ENCODE measurements around the gene NEUROG3. TPM values are rescaled to one million over a fixed set of nuclear protein-coding genes. Genes with fewer than 3 reads are reported as not detected.

Gene NEUROG3
- total RNA-seq, 1 experiment from 2014 or later = 2.4 TPM

DNA sequence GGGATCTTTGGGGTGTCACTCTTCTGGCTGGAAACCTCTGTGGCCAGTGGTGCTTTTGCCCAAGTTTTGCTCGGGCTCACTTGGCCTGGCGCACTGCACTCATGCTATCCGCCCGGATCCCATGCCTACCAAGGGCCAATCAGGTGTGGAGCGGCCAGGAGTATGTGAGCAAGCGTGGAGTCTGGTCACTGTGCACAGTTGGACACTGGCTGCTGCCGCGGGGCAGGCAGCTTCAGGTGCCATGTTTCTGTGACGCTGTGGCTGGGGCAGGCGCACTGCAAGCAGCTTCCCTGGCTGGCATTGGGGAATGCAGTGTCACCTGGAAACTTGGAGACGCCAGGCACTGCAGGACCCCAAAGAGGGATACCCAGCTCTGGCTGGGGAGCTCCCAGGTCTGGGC, 45.3 kb downstream of the NEUROG3 start:
- TF ChIP-seq ZNF263 (CRISPR knock-in tag; IDR thresholded peaks at IDR 0.05; ENCODE audit: low read depth) (no peak), ZNF219 (CRISPR knock-in tag; IDR thresholded peaks at IDR 0.05; ENCODE audit: borderline replicate concordance) (no peak), NR3C1 (CRISPR knock-in tag; conservative IDR thresholded peaks at IDR 0.05; ENCODE audit: low read depth) (no peak), ZNF121 (CRISPR knock-in tag; IDR thresholded peaks at IDR 0.05) (no peak), NR1H2 (CRISPR knock-in tag; IDR thresholded peaks at IDR 0.05) (no peak), GABPB1 (CRISPR knock-in tag; IDR thresholded peaks at IDR 0.05) (no peak), ZNF423 (CRISPR knock-in tag; IDR thresholded peaks at IDR 0.05) (no peak), ZNF138 (CRISPR knock-in tag; conservative IDR thresholded peaks at IDR 0.05) (no peak), ZNF416 (CRISPR knock-in tag; IDR thresholded peaks at IDR 0.05) (no peak)
- TF ChIP-seq, protein P1, sequence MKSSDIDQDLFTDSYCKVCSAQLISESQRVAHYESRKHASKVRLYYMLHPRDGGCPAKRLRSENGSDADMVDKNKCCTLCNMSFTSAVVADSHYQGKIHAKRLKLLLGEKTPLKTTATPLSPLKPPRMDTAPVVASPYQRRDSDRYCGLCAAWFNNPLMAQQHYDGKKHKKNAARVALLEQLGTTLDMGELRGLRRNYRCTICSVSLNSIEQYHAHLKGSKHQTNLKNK (CRISPR knock-in tag; IDR thresholded peaks at IDR 0.05) = no peak
- TF ChIP-seq, protein P2, sequence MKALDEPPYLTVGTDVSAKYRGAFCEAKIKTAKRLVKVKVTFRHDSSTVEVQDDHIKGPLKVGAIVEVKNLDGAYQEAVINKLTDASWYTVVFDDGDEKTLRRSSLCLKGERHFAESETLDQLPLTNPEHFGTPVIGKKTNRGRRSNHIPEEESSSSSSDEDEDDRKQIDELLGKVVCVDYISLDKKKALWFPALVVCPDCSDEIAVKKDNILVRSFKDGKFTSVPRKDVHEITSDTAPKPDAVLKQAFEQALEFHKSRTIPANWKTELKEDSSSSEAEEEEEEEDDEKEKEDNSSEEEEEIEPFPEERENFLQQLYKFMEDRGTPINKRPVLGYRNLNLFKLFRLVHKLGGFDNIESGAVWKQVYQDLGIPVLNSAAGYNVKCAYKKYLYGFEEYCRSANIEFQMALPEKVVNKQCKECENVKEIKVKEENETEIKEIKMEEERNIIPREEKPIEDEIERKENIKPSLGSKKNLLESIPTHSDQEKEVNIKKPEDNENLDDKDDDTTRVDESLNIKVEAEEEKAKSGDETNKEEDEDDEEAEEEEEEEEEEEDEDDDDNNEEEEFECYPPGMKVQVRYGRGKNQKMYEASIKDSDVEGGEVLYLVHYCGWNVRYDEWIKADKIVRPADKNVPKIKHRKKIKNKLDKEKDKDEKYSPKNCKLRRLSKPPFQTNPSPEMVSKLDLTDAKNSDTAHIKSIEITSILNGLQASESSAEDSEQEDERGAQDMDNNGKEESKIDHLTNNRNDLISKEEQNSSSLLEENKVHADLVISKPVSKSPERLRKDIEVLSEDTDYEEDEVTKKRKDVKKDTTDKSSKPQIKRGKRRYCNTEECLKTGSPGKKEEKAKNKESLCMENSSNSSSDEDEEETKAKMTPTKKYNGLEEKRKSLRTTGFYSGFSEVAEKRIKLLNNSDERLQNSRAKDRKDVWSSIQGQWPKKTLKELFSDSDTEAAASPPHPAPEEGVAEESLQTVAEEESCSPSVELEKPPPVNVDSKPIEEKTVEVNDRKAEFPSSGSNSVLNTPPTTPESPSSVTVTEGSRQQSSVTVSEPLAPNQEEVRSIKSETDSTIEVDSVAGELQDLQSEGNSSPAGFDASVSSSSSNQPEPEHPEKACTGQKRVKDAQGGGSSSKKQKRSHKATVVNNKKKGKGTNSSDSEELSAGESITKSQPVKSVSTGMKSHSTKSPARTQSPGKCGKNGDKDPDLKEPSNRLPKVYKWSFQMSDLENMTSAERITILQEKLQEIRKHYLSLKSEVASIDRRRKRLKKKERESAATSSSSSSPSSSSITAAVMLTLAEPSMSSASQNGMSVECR (CRISPR knock-in tag; IDR thresholded peaks at IDR 0.05; ENCODE audit: borderline replicate concordance) = no peak
- TF ChIP-seq, protein P3, sequence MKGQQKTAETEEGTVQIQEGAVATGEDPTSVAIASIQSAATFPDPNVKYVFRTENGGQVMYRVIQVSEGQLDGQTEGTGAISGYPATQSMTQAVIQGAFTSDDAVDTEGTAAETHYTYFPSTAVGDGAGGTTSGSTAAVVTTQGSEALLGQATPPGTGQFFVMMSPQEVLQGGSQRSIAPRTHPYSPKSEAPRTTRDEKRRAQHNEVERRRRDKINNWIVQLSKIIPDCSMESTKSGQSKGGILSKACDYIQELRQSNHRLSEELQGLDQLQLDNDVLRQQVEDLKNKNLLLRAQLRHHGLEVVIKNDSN (CRISPR knock-in tag; IDR thresholded peaks at IDR 0.05) = no peak
- TF ChIP-seq, protein P4, sequence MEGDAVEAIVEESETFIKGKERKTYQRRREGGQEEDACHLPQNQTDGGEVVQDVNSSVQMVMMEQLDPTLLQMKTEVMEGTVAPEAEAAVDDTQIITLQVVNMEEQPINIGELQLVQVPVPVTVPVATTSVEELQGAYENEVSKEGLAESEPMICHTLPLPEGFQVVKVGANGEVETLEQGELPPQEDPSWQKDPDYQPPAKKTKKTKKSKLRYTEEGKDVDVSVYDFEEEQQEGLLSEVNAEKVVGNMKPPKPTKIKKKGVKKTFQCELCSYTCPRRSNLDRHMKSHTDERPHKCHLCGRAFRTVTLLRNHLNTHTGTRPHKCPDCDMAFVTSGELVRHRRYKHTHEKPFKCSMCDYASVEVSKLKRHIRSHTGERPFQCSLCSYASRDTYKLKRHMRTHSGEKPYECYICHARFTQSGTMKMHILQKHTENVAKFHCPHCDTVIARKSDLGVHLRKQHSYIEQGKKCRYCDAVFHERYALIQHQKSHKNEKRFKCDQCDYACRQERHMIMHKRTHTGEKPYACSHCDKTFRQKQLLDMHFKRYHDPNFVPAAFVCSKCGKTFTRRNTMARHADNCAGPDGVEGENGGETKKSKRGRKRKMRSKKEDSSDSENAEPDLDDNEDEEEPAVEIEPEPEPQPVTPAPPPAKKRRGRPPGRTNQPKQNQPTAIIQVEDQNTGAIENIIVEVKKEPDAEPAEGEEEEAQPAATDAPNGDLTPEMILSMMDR (IDR thresholded peaks at IDR 0.05) = no peak
- TF ChIP-seq, protein P5, sequence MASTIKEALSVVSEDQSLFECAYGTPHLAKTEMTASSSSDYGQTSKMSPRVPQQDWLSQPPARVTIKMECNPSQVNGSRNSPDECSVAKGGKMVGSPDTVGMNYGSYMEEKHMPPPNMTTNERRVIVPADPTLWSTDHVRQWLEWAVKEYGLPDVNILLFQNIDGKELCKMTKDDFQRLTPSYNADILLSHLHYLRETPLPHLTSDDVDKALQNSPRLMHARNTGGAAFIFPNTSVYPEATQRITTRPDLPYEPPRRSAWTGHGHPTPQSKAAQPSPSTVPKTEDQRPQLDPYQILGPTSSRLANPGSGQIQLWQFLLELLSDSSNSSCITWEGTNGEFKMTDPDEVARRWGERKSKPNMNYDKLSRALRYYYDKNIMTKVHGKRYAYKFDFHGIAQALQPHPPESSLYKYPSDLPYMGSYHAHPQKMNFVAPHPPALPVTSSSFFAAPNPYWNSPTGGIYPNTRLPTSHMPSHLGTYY (CRISPR knock-in tag; IDR thresholded peaks at IDR 0.05) = no peak
- Mint-ChIP-seq H3K27me3 (ENCODE audit: low read depth) (peaks cover 8% of the 10 kb centered on the region), H3K4me3 (no peak overlapping the region), H3K27ac (no peak overlapping the region), H3K9me3 (peaks cover 15% of the 10 kb centered on the region), H3K36me3 (no peaks in the 10 kb centered on the region), H3K4me1 (peaks cover 1% of the 10 kb centered on the region; the same call in 1 of the 2 replicates)
- no peak for ATAC-seq
- ChIA-PET POLR2A (no interaction called here), CTCF (interaction anchor here (0.9 to 5.0 kb wide), 4 partner anchors 13 to 135 kb away, joined by 4 to 37 read pairs (median 12); no protein-coding TSS in a partner anchor)
- DNase-seq (ENCODE audit: low spot score) = no peak

Other genes with a start within 250 kb of the NEUROG3 start
- gene TACR2, start 156.5 kb downstream of the NEUROG3 start, total RNA-seq (2021) = 0.20 TPM in 1 of 3 replicates, not detected in the others
- 8.3 to 10.4 TPM (median 10.1 TPM) in 3 replicates for gene TSPAN15, start 122.0 kb downstream of the NEUROG3 start, total RNA-seq (2021)
- 24.4 to 28.9 TPM (median 26.9 TPM) in 3 replicates for gene FAM241B, start 56.8 kb upstream of the NEUROG3 start, total RNA-seq (2021)
- 3.5 to 7.1 TPM (median 4.2 TPM) in 3 replicates for gene COL13A1, start 228.5 kb upstream of the NEUROG3 start, total RNA-seq (2021)